HG03378 (cell line): Measurements from ENCODE around the gene SEMA5A.

Experiments
- ATAC-seq: cut with Tn5 transposase; IDR thresholded peaks from one replicate; pipeline ENCODE4 v1.9.1; 2021; ENCODE audit warnings: mild to moderate bottlenecking, moderate library complexity; ENCODE audit not compliant: unreplicated experiment

SEMA5A gene

DNA sequence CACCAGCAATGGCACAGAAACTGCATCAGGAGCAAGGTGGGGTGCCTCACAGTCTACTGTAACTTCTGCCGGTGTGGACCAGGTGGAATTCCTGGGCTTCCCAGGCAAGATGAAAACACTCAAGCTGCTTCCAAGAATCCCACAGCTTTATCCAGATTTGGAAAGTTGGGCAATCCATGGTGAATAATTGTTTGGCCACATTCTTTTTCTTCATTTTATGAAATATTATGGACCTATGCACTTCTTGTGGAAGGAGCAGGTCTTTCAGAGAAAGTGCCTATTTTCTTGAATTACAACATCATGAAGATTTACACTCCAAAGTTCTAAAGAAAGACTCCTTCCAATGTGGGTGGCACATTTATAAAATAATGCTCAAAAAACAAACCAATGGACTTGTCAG, 503.6 kb downstream of the SEMA5A start:
- ATAC-seq = no peak

DNA sequence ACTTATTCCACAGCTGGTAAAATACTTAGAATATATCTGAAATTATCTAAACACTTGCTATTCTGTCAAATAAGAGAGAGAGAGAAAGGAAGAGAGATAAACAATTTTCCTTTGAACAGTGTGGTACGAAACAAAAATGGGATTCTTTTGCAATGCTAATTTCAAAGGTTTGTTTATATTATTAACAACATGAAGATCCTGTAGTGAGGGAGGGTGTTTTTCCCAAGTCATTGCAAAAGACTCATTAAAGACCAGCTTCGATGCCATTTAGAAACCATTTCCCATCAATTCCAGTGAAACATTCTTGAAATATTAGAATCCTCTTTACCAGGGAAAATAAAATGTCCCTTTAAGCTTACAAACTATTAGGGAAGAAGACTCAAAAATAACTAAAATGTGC, 505.4 kb downstream of the SEMA5A start:
- ATAC-seq = no peak

DNA sequence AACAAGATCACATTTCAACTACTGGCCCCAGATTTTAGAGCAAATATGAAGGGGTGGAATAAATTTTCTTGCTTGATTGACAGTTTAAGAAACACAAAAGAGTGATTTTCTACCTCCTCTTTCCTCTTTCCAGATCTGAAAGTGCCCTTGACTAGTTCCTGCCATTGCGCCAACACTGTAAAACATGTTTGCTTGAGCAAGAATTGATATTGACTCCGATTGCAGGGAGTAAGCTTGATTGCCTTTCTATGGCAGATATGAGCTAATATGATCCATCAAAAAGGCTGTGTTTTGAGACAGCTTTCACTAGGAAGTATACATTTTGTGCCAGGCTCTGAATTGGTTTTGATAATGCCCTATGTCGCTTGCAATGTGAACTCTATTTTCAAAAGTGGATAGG, 508.8 kb downstream of the SEMA5A start:
- ATAC-seq = no peak

DNA sequence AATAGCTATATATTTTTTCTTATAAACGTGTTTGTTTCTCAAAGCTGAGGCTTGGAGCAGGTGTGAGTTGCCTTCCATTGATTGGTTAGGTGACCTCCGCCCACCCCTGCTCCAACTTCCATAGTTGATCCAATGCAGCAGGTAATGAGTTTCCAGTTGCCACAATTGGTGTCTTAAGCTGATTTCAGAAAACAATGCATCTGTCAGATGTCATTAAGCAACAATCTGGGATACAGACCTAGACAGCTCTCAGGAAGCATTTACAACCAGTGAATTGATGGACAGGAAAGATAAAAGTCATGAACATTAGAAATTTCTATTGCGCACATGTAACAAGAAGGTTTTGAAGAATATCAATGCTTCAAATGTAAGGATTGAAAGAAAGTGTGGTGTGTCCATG, 510.5 kb downstream of the SEMA5A start:
- ATAC-seq = no peak

DNA sequence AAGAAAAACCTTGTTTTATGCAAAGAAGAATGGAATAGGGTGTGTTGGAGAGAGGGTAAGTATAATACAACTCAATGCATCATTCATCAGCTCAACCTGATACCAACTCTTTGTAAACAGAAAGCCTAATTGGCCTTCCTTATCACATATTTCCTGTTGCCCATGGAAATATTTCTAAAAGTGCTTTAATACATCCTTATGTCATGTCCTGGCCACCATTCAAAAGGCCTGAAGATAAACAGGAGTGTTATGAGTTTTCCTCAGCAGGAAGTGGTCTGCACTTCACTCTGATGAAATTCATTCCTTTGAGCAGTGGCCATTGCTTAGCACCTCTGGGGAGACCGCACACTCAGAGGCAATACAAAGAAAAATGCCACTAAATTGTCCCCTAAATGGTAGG, 511.2 kb downstream of the SEMA5A start:
- ATAC-seq = no peak

DNA sequence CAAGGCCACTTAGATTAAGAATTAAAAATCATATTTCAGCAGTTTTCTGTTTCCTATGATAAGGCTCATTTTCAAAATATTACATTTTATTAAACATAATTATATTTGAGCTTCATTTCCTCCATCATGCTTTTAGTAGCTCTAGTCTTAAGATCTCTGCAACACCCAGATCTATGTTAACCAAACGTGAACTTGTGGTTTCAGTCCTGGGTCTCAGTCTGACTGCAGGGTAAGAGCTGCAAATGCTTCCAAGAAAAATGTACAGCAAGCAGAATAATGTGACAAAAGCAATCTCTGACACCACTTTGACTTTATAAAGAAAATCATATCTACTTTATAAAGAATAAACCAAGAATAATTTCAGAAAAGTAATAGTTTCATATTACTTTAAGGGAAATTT, 512.4 kb downstream of the SEMA5A start:
- no peak for ATAC-seq

DNA sequence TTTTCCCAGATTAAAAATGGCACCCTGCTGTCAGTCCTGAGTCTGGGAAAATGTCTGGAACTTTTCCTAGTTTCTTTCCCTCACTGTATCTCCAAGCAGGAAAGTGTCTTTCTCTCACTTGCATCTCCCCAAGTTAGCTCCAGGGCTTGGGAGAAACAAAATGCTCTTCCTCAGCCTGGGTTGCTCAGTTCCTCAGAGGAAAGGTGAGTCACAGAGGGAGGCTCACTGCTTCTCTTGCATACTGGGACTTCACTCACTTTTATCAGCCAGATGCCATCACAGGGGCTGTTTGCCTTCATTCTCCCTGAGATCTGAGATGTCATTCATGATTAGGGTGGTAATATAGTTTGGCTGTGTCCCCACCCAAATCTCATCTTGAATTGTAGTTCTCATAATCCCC, 519.9 kb downstream of the SEMA5A start:
- ATAC-seq = no peak

DNA sequence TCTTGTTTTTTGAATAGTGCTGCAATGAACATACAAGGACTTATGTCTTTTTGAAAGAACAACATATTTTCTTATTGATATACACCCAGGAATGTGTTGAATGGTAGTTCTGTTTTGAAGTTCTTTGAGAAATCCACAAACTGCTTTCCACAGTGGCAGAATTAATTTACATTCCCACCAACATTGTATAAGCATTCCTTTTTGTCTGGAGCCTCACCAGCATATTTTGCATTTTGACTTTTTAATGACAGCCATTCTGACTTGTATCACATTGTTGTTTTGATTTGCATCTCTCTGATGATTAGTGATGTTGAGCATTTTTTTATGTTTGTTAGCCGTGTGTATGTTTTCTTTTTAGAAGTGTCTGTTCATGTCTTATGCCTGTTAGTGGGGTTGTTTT, 524.9 kb downstream of the SEMA5A start:
- ATAC-seq = no peak

DNA sequence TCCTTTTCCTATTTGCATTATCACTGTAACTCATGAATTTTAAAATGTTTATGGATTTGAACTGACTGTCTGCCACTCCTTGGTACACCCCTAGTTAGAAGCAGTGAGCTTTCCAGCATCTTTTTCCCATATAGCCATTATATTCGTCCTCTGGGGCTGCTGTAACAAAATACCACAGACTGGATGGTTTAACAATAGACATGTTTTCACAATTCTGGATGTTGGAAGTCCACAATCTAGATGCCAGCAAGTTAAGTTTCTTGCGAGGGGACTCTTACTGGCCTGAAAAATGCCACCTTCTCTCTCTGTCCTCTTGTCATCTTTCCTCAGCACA, 530.0 kb downstream of the SEMA5A start:
- ATAC-seq = no peak

DNA sequence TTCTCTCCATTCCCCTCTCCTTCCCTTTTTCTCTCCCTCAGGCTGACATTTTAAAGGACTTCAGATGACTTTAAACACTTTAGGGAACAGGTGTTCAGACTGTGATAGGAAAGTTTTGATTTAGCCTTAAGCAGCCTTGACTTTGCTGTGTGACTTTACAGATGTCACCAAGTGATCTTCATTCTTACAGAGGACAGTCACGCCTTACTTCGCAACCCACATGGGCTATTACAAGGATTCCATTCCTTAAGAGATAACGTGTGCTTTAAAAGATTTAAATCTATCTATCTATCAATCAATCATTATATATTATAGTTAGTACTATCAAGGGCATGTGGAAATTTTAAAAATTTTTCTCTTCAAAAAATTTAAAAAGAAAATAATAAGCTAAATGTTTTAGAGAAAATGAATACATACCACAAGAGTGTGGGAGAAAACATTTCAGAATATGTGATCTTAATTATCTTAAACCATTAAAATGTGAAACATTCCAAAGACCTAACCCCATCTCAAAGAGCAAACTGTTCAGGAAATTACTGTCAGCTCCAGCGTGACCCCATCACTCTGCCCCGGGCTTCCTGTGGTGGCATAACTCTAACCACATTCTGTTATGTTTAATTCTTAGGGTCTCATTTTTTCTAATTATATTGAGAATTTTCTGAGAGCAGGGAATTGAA, 530.5 kb downstream of the SEMA5A start:
- no peak for ATAC-seq

DNA sequence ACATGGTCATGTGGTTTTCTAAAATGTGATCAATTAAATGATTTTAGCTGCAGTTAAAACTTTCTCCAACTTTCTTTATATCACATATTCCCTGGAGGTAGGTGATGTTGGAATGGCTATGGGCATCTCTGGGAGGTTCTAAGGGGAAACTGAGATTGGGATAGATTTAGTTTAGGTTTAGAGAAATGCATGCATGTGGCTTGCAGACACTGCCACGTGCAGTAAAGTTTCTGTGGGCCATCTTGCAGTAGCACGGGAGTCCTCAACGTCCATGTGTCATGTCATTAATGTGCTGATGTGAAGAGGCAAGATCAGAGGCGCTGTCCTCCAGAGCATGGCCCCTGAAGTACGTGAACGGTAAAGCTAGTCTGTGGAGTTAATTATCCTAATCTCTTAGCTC, 532.7 kb downstream of the SEMA5A start:
- ATAC-seq = no peak

DNA sequence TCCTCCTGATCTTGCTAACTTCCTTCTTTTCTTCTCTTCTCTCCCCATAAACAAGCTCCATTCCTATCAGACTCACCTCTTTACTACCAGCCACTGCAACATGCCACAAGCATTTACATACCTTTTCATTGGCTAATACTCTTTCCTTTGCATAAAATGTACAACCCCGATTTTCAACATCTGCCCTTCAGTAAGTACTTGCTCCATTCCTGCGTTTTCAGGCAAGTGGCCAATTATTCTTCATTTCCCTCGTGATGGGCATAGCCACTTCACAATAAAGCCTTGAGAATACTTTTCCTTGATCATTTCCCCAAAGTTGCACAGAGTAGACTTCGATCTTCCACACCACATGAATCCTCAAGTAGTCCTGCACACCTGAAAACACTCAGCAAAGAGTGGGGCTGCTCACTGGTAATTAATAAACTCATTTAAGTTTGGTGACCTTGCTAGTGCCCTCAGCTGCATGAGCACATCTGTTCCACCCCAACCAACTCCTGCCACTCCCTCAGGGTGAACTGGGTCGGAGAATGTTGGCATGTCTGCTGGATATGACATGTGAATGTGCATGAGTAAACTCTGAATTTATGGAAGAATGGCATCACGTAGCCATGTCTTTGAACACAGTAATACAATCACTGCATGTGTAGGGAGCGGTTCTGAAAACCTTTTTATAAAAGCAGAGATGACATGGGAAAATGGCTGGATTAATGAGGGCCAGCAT, 535.8 kb downstream of the SEMA5A start:
- no peak for ATAC-seq

DNA sequence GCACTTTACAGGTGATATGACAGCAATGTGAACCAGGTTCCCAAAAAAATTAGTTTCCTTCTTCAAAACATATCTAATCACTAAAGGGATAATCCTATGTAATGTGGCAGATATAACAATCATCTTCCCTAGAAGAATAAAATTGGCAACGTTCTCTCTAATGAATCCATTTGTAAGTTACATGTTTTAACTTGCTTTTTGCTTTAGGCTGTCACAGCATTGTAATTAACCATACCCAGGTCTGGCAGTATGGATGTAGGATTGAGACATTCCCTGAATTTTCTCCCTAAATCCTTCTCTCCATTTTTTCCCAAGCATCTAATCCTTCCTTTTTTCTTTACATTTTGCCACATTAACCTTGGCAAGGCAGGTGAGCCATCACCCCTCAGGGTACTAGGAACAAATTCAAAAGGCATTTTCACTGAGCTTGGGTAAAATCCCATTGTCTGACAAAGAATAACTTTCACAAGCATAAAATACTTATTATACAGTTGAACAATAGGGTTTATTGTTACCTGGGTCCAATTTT, 548.3 kb downstream of the SEMA5A start:
- ATAC-seq = no peak

DNA sequence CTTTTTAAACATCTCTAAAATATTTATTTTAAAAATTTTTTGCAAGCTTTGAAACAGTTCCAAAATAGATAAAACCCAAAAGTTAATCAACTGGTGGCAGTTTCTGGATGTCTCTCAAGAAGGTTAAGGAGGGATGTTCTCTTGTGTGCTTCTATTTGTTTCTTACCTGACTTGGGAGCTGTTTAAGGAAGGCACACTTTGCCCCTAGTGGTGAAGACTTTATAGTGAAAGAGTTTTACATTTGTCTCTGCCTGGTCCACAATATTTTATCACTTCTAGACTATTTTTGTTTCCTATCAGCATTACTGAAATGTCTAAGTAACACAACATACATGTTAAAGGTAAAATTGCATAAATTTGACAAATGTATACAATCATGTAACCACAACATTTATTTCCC, 552.8 kb downstream of the SEMA5A start:
- no peak for ATAC-seq
